ENCODE data around the gene HOXB9.

HOXB9 gene

DNA sequence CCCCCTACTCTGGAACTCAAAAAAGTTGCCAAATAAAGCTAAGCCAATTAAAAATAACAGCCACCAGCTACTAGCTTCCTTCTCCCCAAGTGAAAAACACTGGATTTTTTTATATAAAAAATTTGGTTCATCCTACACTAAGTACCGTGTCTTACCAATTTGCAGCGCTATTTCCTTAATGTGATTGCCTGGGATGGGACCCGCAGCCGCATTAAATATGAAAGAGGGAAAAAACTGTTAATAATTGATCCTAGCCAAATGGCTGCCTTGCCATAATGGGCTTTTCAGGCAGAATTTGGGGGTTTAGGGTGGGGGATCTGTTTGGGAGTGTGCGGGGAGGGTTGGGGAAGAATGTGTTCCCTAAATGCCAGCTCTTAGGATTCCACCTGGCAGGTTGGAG lies 2.0 kb downstream of the HOXB9 start:
- DNase-seq (ENCODE audit: low read depth), result no peak

DNA sequence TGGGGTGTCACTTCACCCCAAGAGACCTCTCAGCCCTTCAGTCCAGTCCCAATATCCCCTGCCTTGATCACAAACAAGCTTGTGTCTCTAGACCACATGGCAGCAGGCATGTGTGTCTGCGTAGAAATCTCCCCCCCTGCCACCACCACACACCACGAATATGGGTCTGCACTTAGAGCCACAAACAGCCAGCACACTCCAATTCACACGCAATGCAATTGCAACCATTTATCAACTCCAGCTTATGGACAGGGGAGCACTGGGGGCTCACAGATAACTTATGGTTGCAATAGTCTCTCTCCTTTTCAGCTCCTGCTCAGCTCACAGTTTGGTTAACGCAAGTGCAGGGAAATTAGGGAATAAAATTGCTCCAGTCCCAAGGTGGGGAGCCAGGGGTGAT lies 2.6 kb downstream of the HOXB9 start:
- DNase-seq (ENCODE audit: low read depth), result no peak

DNA sequence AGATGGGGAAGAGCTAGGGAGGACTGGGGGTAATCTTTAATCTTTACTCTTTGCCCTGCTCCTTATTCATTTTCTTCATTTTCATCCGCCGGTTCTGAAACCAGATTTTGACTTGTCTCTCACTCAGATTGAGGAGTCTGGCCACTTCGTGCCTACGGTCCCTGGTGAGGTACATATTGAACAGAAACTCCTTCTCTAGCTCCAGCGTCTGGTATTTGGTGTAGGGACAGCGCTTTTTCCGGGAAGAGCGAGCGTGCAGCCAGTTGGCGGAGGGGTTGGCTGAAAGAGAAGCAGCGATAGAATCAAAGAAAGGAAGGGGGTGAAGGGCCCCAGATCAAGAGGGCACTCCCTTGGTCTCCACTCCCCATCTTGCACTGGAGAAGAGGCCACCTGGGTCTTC lies 3.3 kb downstream of the HOXB9 start:
- DNase-seq (ENCODE audit: low read depth), result no peak

DNA sequence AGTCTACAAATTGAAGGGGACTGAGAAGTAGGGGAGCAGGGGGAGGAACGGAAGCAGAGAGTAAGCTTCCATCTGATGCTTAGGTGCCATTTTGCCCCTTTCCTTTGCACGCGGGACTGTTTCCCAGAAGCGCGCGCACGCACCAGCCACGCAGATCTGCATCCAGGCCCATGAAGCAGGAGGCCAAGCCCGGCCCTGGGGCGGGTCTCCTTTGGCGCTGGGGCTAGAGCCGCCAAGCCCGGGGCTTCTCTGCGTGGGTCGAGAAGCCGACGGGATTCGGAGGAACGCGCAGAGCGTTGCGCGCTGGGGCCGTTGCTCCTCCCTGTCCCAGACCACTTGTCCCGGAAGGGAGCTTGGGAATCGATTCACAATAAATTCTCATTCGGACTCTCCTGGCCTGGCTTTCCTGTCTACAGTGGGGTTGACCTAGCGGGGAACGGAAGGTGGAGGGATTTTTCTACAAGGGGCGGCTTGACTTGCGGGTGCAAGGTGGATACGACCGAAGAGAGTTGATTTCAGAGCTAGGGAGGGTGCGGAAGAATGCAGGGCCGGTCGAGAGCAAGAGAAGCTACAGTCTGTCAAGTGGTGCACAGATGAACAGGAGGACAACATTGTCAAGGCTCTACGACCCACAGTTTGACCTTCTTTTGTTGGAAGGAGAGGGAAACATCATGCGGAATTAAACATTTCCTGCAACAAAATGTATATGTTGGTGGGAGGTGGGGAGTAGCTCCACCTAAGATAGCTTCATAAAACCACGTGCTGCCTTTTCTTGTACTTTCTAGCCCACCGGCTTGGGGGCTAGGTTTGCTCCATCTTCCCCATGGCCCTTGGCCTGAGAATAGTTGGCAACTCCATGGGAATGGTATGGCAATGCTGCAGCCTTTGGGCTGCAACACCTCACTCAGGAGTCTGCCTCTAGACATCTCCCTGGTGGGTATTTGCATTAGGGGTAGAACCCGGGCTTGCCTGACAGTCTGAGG lies 4.5 kb downstream of the HOXB9 start:
- no peak for DNase-seq (ENCODE audit: low read depth)

DNA sequence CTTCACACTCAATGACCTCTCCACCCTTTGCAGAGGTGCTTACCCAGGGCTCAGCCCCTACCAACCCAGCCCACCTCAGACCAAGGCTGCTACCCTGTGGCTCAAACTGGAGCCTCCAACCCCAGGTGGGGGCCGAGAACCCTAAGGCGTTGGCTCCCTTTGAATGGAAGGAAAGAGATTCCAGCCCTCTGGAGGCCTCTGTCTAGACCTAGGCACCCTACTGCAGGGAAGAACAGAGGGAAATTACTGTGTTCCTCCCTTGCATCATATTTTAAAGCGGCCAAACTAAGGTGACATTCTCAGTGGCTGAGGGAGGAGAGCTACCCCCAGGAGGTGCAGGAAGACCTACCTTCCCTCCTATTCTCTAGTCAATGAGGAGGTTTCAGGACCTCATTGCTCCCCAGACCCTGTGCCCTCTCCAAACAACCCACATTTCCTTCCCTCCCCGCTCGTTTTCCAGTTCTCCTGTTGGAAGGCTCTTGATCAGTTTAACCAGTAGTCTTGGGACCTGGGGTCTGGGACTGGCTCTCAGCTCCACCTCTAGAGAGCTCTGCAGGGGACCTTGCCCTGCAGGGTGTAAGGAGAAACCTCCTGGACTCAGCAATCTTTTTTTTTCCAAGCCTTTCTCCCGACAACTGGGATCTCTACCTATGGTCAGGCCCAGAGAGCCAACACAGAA lies 5.6 kb downstream of the HOXB9 start:
- no peak for DNase-seq (ENCODE audit: low read depth)

DNA sequence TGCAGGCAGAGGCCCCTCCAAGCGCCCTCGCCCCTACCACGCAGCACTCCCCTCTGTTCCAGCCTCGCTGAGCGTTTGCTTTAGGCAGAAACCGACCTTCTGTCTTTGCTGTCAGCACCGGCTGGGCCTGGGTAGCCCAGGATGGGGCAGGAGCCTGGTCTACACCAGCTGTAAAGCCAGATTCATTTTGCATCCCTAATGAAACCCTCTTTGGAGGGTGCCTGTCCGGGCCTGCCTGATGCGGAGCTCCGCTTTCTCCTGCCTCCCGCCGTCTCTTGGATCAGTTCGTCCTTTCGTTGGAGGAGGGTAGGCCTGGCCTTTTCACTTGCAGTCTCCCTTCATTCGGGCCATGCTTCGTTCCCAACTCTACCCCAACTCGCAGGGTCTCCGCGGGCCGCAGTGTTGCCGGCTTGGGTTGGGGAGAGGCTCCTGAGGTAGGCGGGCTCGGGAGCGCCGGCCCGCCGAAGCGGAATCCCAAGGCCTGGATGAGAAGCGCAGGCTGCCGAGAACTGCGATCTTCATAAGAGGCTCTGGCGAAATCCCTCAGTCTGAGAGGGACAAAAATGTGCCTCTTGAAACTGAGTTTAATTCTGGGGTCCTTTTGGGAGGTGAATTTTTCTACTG lies 6.2 kb downstream of the HOXB9 start:
- DNase-seq (ENCODE audit: low read depth), result no peak

DNA sequence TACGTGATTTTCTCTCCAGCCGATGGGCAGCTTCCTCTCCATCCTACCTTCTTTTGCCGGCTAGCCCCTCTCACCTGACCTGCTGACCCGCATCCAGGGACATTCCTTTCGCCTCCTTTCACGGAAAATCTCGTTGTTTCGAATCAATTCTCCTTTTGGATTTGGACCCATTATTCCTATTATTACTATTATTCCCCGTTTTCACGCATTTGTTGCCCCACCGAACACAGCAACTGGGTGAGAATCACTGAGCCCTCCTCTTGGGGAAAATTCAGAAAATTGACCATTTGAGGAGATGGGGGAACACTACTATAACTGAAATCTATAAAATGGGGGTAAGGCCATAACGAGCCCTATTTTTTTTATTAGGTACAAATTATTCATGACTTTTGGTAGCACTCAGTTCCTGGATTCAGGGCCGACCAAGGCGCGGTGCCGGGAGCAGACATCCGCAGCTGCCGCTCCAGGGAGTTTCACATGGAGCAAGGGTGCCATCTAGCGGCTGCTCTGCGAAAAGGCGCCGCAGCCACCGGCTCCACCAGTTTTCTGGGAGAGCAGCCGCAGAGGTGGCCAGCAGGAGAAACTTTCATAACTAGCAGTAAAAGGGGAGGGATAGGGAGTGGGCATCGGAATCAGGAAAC lies 7.8 kb downstream of the HOXB9 start:
- DNase-seq (ENCODE audit: low read depth), result no peak

DNA sequence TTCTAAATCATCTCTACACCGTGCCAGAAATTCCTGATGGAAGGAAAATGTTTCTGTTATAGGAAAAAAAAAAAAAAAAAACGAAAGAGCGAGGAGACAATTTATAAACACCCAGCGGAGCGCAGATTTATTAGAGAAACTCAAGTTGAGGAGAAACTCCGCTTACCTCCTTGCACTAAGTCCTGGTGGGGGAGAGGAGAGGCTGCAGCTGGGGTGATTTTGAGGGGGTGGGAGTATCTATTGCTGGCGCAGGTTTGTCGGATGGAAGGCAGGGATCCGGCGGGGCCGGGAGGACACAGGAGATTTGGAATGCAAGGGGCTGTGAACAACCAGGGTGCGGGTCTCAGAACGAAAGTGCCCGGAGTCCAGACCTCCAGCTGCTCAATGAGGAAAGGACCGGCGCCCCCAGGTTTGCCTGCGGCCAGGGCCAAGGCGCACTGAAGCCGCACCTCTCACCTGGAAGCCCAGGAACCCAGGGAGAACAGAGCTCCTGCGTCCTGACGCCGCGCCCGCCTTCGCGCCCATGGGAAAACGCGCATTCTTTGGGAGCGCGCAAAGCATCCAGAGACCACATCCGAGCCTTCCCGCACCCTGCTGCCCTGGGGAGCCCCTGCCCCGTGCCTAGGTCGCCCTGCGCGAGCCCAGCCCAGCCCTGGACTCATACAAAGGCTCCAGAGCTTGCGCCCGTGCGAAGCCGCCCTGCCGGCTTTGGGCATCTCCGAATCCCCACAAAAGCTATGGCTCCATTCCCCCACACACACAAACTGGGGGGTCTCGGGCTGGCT lies 8.5 kb downstream of the HOXB9 start:
- DNase-seq (ENCODE audit: low read depth), result no peak

DNA sequence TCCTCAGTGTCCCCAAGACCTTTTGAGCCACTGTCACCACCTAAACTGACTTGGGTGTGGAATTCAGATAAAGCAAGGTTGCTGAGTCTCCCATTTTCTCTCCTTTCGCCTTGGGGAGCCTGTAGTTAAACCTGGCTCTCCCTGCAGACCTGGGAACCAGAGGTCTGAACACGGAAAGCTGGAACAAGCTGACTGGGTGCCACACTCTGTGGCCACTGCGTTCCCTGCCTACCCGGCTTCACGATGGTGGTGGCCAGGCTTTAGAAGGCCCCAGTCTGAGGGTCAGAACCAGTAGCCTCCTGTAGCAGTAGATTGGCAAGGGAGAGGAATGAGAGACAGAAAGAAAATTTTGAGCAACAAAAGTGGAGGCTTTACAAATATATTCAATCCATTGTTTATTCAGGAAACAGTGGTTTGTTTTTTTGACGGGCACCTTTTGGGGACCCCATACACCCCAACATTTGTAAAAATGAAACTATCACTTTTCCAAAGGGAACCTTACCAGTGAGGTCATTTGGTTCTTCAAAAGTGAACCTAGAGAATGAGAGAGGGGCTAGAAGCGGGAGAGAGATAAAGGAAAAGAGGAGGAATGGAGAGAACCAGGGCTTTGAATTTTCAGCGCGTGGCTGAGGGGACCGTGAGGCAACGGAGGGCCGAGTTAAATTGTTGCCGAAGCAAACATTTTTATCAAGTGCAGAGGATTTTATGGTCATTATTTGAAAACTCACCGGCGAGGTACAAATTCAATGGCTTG lies 9.3 kb downstream of the HOXB9 start:
- no peak for DNase-seq (ENCODE audit: low read depth)

DNA sequence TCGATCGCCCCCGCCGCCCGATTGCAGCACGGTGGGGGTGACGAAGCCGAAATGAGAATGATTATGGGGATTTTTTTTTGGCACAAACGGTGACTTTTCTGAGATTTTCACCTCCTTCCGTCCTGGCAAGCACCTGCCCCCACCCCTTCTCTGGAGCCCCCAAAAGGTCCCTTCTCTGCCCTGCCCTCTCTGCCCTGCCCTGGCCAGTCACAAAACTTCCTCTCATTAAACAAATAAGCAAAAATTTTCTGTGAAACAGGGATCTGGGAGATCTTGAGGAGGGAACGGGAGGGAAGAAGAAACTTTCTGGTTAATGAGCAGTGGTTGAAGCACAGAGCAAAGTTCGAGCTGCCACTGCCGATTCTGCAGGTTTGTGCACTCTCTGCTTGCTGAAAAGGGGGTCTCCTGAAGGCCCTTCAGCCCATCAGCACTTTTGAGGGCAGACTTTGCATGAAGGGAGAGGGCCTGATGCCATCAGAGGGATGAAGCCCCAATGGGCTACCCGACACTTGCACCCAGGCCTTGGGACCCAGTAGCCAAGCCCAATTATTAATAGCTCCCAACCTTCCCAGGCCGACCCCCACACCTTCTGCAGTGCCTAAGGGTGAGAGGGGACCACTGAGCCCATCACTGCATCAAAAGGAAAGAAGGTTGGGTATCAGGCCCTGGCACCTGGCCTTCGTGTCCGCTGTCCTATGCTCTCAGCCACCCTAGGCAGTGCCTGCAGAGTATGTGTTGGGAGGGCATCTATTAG lies 10.0 kb downstream of the HOXB9 start:
- no peak for DNase-seq (ENCODE audit: low read depth)

DNA sequence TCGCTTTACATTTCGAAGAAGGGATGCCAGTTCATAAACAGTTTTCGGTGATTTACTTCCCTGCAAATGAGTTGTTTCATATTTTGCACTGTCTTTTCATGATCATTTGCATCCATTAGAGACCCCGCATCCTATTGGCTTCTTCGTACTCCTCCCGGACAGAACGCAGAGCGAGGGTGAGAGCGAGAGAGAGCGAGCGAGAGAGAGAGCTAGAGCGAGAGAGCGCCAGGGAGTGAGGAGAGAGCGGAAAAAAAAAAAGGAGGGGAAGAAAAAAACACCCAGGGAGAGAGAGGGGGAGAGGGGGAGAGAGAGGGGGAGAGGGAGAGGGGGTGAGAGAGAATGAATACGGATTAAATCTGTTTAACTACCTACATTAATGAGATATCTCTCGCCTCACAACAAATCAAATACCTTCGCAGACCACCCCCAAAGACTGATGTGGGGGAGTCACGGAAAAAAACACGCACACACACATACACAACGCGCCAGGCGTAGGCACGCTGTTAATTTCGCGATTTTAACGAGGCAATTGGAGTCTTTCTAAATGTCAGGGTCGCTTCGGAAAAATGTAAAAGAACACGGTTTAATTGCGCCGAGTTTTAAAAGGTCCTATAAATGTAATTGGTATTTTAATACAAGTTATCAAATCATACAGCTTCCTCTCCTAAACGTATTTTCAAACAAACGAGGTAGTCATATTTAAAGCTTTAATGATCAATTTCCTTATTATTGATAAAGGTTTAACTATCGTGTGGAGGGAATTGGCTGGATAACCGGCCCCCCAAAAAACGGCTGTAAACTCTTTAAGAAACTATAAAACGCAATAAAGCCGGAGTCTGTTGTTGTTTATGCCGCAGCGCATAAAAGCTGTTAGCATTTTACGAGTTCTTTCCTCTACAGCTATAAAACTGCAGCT lies 10.9 kb downstream of the HOXB9 start, which contains the start of gene HOXB8:
Gene HOXB8, minus strand, starts transcription at position 246 of the 916 bp plus-strand sequence. CDS start 588 bp downstream, outside the sequence.
- DNase-seq (ENCODE audit: low read depth), result no peak

DNA sequence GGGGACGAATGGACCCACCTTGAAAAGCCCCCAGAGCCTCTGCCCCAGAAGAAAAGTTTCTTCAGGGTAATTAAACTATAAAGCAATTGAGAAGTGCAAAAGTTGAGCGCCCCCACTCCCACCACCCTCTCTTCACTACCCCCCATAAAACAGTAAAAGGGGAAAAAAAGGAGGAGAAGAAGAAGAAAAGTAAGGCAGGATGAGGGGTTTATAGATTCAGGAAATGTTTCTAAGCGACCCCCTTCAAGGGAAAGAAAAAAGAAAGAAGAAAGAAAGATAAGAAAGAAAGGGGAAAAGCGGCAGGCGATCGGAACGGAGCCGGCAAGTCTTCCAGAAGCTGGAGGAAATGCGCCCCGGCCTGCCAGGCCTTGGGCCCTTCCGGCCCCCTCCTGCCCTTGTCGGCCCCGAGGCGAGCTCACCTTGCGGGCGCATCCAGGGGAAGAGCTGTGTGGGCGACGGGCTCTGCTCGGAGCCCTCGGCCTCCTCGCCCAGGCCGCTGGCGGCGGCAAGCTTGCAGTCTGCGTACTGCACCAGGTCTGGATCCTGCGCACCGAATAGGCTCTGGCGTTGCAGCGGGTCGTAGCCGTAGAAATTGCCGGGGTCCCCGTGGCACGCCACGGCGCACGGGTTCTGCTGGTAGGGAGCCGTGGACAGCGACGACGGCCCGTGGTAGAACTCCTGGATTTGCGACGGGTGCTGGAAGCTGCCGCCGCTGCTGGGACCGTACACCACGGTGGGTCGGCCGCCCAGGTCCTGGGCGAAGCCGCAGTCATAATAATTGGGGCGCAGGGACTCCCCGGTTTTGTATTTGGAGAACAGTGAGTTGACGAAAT lies 12.1 kb downstream of the HOXB9 start:
- no peak for DNase-seq (ENCODE audit: low read depth)

DNA sequence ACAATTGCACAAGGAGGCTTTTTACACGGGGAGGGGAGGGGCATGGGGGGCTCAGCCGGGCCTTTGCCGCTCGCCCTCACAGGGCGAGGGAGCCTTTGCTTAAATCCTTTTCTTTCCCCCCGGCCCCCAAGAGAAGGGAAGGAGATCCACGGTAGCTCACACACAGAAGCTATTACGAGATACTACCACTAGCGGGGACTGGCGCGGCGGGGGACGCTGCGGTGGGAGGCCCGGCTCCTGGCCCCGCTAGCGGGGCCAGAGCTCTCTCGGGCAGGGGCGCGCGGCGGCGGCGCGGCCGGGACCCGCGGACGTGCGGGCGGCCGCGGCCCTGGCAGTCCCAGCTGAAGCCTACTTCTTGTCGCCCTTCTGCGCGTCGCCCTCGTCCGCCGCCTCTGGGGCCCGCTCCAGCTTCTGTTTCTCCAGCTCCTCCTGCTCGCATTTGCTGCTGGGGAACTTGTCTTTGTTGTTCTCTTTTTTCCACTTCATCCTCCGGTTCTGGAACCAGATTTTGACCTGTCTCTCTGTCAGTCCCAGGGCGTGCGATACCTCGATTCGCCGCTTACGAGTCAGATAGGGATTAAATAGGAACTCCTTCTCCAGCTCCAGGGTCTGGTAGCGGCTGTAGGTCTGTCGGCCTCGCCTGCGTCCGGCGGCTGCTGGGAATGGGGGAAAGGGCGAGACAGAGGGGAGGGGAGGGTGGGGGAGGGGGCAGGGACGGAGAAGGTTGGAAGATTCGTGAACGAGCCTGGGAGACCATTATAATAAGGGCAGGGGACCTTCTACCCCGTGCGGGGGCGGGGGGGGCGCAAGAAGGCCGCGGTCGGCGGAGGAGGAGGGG lies 13.1 kb downstream of the HOXB9 start:
- no peak for DNase-seq (ENCODE audit: low read depth)

DNA sequence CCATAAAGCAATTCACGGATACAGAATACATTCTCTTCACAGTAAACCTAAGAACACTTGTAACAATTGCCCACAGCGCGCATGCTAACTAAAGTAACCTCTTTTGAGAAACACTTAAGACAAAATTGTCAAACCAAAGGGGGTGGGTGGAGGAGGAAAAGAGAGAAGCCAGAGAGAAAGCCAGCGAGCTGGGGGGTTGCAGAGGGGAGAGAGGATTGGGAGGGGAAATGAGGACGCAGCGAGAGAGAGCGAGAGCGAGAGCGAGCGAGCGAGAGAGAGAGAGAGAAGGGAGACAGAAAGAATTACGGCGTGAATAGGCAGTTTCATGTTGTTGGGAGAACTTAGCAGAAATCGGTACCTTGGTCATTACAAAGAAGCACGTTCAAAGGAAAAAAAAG lies 13.7 kb downstream of the HOXB9 start:
- no peak for DNase-seq (ENCODE audit: low read depth)

DNA sequence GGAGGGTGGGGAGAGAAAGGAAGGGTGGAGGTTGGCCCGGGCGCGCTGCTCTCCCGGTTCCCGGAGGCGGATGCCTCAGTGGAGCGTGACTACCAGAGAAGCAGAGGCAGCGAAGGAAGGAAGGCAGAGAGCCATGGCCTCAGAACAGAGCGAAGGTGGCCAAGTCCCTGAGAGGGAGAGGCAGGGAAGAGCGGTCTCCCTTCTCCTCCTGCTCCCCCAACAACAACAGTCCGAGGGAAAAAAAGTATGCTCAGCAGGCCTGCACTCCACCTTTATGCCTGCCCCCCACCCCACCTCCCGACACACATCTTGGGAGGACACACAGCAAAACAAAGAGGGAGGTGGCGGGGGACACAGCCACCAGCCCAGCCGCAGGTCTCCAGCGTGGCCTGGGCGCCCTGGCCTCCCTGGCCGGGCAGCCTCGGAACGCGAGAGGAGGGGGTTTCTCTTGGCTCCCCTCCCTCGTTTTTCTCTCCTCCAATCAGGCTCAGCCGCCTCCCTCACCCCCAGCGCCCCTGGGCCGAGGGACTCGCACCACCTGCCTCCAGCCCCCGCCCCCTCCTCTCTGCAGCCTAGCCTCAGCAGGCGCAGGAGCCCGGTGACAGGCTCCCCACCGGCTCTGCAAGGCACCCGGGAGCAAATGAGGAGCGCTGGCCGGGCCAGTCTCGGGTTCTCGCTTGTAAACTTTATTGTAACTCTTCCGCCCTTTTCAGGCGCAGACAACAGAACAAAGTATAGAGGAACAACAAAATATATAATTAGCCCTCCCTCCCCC lies 14.3 kb downstream of the HOXB9 start:
- DNase-seq (ENCODE audit: low read depth), result no peak

DNA sequence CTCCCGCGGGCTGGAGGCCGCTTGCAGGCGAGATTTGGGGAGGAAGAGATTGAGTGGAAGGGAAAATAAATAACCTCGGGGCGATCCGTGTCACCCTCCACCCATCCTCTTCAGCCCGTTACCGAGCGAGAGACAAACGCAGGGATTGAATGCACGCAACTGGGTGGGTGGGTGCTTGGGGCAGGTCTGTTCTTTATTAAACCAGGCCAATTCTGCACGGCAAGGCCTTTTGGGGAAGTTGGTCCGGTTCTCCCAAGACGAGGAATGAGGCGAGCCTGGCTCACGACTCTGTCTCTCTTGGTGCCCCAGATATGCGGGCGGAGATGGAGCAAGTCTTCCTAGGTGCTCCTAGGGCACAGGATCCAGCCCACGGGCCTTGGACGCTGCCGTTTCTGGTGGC lies 14.9 kb downstream of the HOXB9 start:
- no peak for DNase-seq (ENCODE audit: low read depth)
